ENCODE measurements around the gene LY9. TPM values are rescaled to one million over a fixed set of nuclear protein-coding genes. Genes with fewer than 3 reads are reported as not detected.

The LY9 gene
- total RNA-seq, 1 experiment from 2014 or later = 6.9 TPM

DNA sequence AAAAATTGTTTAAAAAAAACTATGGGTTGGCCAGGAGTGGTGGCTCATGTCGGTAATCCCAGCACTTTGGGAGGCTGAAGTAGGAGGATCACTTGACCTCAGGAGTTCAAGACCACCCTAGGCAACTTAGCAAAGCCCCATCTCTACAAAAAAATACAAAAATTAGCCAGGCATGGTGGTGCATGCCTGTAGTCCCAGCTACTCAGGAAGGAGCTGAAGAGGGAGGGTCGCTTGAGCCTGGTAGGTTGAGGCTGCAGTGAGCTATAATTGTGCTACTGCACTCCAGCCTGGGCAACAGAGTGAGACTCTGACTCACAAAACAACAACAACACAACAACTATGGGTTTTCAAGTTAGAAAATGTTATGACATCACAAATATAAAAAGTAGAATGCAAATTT, 40.5 kb upstream of the LY9 start:
- intact Hi-C loops (cut with micrococcal nuclease; ENCODE audit: unreplicated experiment) = no loop called here
- POLR2A ChIA-PET (ENCODE audit: unreplicated experiment) = no interaction called here
- DNase-seq = no peak
- Histone ChIP-seq H3K27me3 (ENCODE audit: insufficient read depth, low read depth) (peaks cover 25% of the 10 kb centered on the region), H3K79me2 (ENCODE audit: low read depth) (no peaks in the 10 kb centered on the region), H3K9me3 (ENCODE audit: insufficient read depth, low read depth) (no peaks in the 10 kb centered on the region), H3K4me3 (no peak overlapping the region), H3K4me2 (no peak overlapping the region), H4K20me1 (ENCODE audit: insufficient read depth) (no peaks in the 10 kb centered on the region), H3K27ac (no peak overlapping the region), H3F3A (ENCODE audit: insufficient read depth, low read depth) (no peaks in the 10 kb centered on the region), H3K36me3 (ENCODE audit: low read depth) (no peaks in the 10 kb centered on the region), H3K4me1 (replicated peaks; ENCODE audit: insufficient read depth) (no peaks in the 10 kb centered on the region), H2AFZ (no peak overlapping the region), H3K9me2 (ENCODE audit: insufficient read depth) (no peaks in the 10 kb centered on the region)
- no TSS peak for BruUV-seq (replicated peaks)
- TF ChIP-seq EZH2 (IDR thresholded peaks at IDR 0.05; ENCODE audit: low read depth) = no peak
- TF ChIP-seq CTCF (conservative IDR thresholded peaks at IDR 0.05) = no peak
- CTCF ChIA-PET = no interaction called here

DNA sequence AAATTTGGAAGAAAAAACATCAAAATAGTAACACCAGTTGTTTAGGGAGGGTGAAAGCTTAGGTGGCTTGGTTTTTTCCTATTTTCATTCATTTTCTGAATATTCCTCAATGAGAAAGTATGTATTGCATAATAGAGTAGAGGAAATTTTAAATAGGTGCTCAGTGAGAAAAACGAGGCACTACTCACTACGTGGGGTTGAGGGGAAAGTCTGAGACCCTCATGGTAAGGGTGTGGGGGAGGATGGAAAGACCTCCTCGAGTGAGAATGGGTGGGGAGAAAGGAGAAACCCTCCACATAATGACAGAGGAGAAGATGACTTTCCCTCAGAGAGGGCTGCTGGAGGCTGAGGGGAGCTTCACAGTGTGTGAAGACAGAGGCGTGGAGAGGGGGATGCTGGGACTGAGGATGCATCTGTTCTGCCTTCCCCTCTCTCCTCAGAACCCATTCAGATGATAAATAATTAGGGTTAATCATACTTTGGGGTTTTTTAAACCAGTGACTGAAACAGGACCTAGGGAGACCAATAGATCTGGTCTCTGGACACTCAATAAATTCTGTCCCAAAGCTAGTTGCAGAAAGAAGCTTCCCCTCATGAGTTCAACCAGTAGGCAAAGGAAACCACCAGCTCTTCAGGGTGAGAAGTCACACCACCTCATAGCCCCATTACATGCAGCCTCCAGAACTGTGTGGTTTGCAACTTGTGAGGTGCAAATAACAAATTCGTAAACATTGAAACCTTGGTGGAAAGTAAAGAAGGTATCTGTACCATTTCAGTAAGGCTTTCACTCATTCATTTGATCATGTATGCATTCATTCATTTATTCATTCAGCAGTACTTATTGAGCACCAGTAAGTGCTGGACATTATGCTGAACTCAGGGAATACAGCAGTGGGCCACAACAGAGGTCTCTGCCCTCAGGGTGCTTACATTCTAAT, 39.8 kb upstream of the LY9 start:
- BruUV-seq (replicated peaks) = no TSS peak
- Histone ChIP-seq H3K36me3 (ENCODE audit: low read depth) (no peaks in the 10 kb centered on the region), H3K79me2 (ENCODE audit: low read depth) (no peaks in the 10 kb centered on the region), H3K9me3 (ENCODE audit: insufficient read depth, low read depth) (no peaks in the 10 kb centered on the region), H3F3A (ENCODE audit: insufficient read depth, low read depth) (no peaks in the 10 kb centered on the region), H4K20me1 (ENCODE audit: insufficient read depth) (no peaks in the 10 kb centered on the region), H3K4me1 (replicated peaks; ENCODE audit: insufficient read depth) (no peaks in the 10 kb centered on the region), H3K27ac (no peak overlapping the region), H3K4me3 (no peak overlapping the region), H3K27me3 (ENCODE audit: insufficient read depth, low read depth) (peaks cover 18% of the 10 kb centered on the region), H3K9me2 (ENCODE audit: insufficient read depth) (no peaks in the 10 kb centered on the region), H3K4me2 (no peak overlapping the region), H2AFZ (no peak overlapping the region)
- CTCF ChIA-PET = no interaction called here
- TF ChIP-seq EZH2 (IDR thresholded peaks at IDR 0.05; ENCODE audit: low read depth) (no peak), CTCF (conservative IDR thresholded peaks at IDR 0.05) (no peak)
- POLR2A ChIA-PET (ENCODE audit: unreplicated experiment) = no interaction called here
- no peak for DNase-seq
- intact Hi-C loops (cut with micrococcal nuclease; ENCODE audit: unreplicated experiment) = no loop called here

- CTCF ChIA-PET = no interaction called here
- no peak for DNase-seq
- no peak overlapping the region for H3K27ac ChIP-seq
- H3K9me2 ChIP-seq (ENCODE audit: insufficient read depth) = no peaks in the 10 kb centered on the region
- intact Hi-C loops (cut with micrococcal nuclease; ENCODE audit: unreplicated experiment) = no loop called here
- no peaks in the 10 kb centered on the region for H3F3A ChIP-seq (ENCODE audit: insufficient read depth, low read depth)
- TF ChIP-seq CTCF (conservative IDR thresholded peaks at IDR 0.05) (no peak), EZH2 (IDR thresholded peaks at IDR 0.05; ENCODE audit: low read depth) (no peak)
- H4K20me1 ChIP-seq (ENCODE audit: insufficient read depth) = no peaks in the 10 kb centered on the region
- POLR2A ChIA-PET (ENCODE audit: unreplicated experiment) = no interaction called here
- H3K79me2 ChIP-seq (ENCODE audit: low read depth) = no peaks in the 10 kb centered on the region
- BruUV-seq (replicated peaks) = no TSS peak
- no peak overlapping the region for H3K4me2 ChIP-seq
- peaks cover 15% of the 10 kb centered on the region for H3K27me3 ChIP-seq (ENCODE audit: insufficient read depth, low read depth)
- H2AFZ ChIP-seq = no peak overlapping the region
- H3K4me3 ChIP-seq = no peak overlapping the region
- H3K9me3 ChIP-seq (ENCODE audit: insufficient read depth, low read depth) = no peaks in the 10 kb centered on the region
- no peaks in the 10 kb centered on the region for H3K4me1 ChIP-seq (replicated peaks; ENCODE audit: insufficient read depth)
- H3K36me3 ChIP-seq (ENCODE audit: low read depth) = no peaks in the 10 kb centered on the region
Observed at GRCh38 chr1:160756849-160757201, 39.1 kb upstream of the LY9 start.
